Measurements from ENCODE around the gene AFAP1L2.

Gene AFAP1L2

GRCh38 chr10:114441107-114441506 is 36.8 kb upstream of the AFAP1L2 start:
- H3K27ac ChIP-seq, result no peak overlapping the region
- DNase-seq (ENCODE audit: low spot score), result no peak

DNA sequence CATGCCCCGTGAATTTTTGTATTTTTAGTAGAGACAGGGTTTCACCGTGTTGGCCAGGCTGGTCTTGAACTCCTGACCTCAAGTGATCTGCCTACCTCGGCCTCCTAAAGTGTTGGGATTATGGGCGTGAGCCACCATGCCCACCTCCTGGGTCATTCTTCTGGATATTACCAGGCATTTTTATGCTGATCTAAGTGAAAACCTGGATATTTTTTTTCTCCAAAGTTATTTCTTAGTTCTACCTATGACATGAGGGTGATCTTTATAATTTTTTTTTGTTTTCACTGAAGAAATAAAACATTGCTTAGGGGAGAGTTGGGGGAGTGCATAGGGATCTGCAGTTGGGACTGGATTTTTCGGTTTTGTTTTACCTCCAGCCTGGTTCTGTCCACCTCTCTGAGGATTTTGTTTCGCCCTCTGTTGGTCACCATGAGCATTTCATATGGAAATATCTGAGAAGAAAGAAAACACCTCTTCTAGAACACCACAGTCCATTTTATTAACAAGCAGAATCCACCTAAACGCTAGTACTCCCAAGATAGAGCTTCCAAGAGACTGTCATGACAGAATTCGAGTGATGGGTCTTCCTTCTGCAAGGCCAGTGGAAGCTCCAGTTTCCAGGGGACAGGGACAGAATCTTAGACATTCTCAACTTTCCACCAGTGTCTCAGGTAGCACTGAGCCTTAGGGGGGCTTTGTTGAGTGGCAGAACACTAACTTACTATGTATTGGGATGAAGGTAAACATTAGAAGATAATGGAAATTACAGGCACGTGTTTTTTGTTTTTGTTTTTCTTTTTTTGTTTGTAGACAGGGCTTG is 33.4 kb upstream of the AFAP1L2 start:
- DNase-seq (ENCODE audit: low spot score), result no peak
- no peak overlapping the region for H3K4me3 ChIP-seq
- no peak overlapping the region for H3K27ac ChIP-seq
- TF ChIP-seq, protein P1, sequence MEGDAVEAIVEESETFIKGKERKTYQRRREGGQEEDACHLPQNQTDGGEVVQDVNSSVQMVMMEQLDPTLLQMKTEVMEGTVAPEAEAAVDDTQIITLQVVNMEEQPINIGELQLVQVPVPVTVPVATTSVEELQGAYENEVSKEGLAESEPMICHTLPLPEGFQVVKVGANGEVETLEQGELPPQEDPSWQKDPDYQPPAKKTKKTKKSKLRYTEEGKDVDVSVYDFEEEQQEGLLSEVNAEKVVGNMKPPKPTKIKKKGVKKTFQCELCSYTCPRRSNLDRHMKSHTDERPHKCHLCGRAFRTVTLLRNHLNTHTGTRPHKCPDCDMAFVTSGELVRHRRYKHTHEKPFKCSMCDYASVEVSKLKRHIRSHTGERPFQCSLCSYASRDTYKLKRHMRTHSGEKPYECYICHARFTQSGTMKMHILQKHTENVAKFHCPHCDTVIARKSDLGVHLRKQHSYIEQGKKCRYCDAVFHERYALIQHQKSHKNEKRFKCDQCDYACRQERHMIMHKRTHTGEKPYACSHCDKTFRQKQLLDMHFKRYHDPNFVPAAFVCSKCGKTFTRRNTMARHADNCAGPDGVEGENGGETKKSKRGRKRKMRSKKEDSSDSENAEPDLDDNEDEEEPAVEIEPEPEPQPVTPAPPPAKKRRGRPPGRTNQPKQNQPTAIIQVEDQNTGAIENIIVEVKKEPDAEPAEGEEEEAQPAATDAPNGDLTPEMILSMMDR (IDR thresholded peaks at IDR 0.05), result no peak

More at GRCh38 chr10:114441107-114441506, 36.8 kb upstream of the AFAP1L2 start:
- H3K4me3 ChIP-seq, result no peak overlapping the region
- TF ChIP-seq, protein P1 (IDR thresholded peaks at IDR 0.05), result no peak

GRCh38 chr10:114436941-114437340 is 32.6 kb upstream of the AFAP1L2 start:
- Histone ChIP-seq H3K27ac (no peak overlapping the region), H3K4me3 (no peak overlapping the region)
- TF ChIP-seq, protein P1 (IDR thresholded peaks at IDR 0.05), result no peak
- DNase-seq (ENCODE audit: low spot score), result no peak

GRCh38 chr10:114432566-114433093 is 28.3 kb upstream of the AFAP1L2 start:
- Histone ChIP-seq H3K27ac (no peak overlapping the region), H3K4me3 (no peak overlapping the region)
- no peak for DNase-seq (ENCODE audit: low spot score)
- TF ChIP-seq, protein P1 (IDR thresholded peaks at IDR 0.05), result no peak

- TF ChIP-seq, protein P1 (IDR thresholded peaks at IDR 0.05), result no peak
- Histone ChIP-seq H3K27ac (no peak overlapping the region), H3K4me3 (no peak overlapping the region)
- DNase-seq (ENCODE audit: low spot score), result no peak
Measured at GRCh38 chr10:114431414-114432135, 27.3 kb upstream of the AFAP1L2 start.

DNA sequence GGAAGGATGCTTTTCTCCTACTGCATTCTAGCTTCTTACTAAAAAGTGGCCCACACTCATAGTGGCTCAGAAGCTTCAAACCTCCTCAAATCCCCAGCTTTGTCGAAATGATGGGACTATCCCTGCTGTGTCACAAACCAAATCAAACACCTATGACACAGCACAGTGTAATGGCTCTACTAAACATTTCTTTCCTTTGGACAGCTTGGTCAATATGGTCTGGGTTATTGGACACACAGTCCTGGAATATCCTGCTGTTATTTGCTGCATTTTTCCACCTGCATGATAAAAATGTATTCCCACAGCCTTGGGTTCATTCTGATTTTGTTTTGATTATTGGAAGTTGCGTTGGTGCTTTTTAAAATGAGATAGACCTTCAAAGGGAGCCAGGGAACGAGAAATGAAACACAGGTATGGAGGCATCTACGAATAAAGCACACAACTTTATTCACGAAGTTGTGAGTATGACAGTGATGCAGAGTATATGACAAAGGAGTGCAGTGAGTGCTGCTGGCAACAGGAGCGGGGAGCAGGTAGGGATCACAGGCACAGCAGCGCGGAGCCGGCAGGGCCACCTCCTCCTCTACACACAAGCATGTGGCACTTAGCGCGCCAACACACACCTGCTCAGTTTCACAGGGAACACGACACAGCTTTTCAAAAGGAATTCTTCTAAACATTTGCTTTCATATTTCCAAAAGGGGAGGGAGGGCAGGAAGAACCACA is 26.5 kb upstream of the AFAP1L2 start:
- Histone ChIP-seq H3K27ac (no peak overlapping the region), H3K4me3 (no peak overlapping the region)
- DNase-seq (ENCODE audit: low spot score), result no peak
- TF ChIP-seq, protein P1 (IDR thresholded peaks at IDR 0.05), result no peak
